Mesenchymal stem cell (in vitro differentiated cells and primary cell): Measurements from ENCODE around the gene KCNA1. TPM values are rescaled to one million over a fixed set of nuclear protein-coding genes. Genes with fewer than 3 reads are reported as not detected.
A peak's percentile ranks its signal among the peaks of the same experiment; 100 is the strongest.

Experiments
- DNase-seq: peaks from one replicate; pipeline ENCODE4 v3.0.0-alpha.2; 2013
- H2AFZ ChIP-seq: one replicate; pipeline ENCODE4 v1.6.1; 2013; ENCODE audit warnings: low read depth, mild to moderate bottlenecking, control low read depth, inconsistent platforms, low read length, moderate library complexity
- H2AK5ac ChIP-seq: 2 replicates; pipeline ENCODE4 v1.6.1; 2013; ENCODE audit warnings: low read length, moderate library complexity, mild to moderate bottlenecking, inconsistent platforms; ENCODE audit not compliant: severe bottlenecking
- H2BK120ac ChIP-seq: one replicate; pipeline ENCODE4 v1.6.1; 2013; ENCODE audit warnings: low read depth, mild to moderate bottlenecking, inconsistent platforms, low read length, moderate library complexity
- H2BK12ac ChIP-seq, 2 experiments: one replicate each; pipeline ENCODE4 v1.6.1; 2013; ENCODE audit warnings: inconsistent platforms in 2 of 2, low read length in 2 of 2, mild to moderate bottlenecking in 2 of 2, moderate library complexity in 2 of 2, control low read depth in 1 of 2
- H2BK15ac ChIP-seq: one replicate; pipeline ENCODE4 v1.6.1; 2013; ENCODE audit warnings: mild to moderate bottlenecking, low read depth, inconsistent platforms; ENCODE audit not compliant: poor library complexity, severe bottlenecking
- H2BK5ac ChIP-seq: 2 replicates; pipeline ENCODE4 v1.6.1; 2013; ENCODE audit warnings: low read depth, mild to moderate bottlenecking, low read length, control low read depth, inconsistent platforms; ENCODE audit not compliant: poor library complexity, severe bottlenecking
- H3K14ac ChIP-seq, 2 experiments: one replicate each; pipeline ENCODE4 v1.6.1; 2013; ENCODE audit warnings: inconsistent platforms in 2 of 2, low read length in 2 of 2, control low read depth in 1 of 2, mild to moderate bottlenecking in 1 of 2, moderate library complexity in 1 of 2
- H3K18ac ChIP-seq, 2 experiments: one replicate each; pipeline ENCODE4 v1.6.1; 2013; ENCODE audit warnings: inconsistent platforms in 2 of 2, low read length in 2 of 2, control low read depth in 1 of 2, low read depth in 1 of 2, mild to moderate bottlenecking in 1 of 2
- H3K23ac ChIP-seq, 2 experiments: one replicate each; pipeline ENCODE4 v1.6.1; 2013; ENCODE audit warnings: inconsistent platforms in 2 of 2, low read length in 2 of 2, mild to moderate bottlenecking in 2 of 2, moderate library complexity in 2 of 2, control low read depth in 1 of 2
- H3K27ac ChIP-seq: 2 replicates; pipeline ENCODE4 v1.5.1; 2013; ENCODE audit warnings: mild to moderate bottlenecking, moderate library complexity, low read length, control low read depth, inconsistent platforms; ENCODE audit not compliant: poor library complexity, severe bottlenecking
- H3K27me3 ChIP-seq, 2 experiments: 2 replicates each; pipeline versions ENCODE4 v1.6.1 to v1.7.0; 2013; ENCODE audit warnings: low read length in 2 of 2, mild to moderate bottlenecking in 2 of 2, moderate library complexity in 2 of 2, control low read depth in 1 of 2, inconsistent platforms in 1 of 2; ENCODE audit not compliant: control insufficient read depth in 1 of 2, insufficient read depth in 1 of 2
- H3K36me3 ChIP-seq, 2 experiments: 2 replicates each; pipeline versions ENCODE4 v1.6.1 to v1.7.0; 2013; ENCODE audit warnings: low read length in 2 of 2, control low read depth in 1 of 2, inconsistent platforms in 1 of 2, low read depth in 1 of 2, mild to moderate bottlenecking in 1 of 2; ENCODE audit not compliant: insufficient read depth in 2 of 2, control insufficient read depth in 1 of 2
- H3K4ac ChIP-seq, 2 experiments: one replicate each; pipeline ENCODE4 v1.6.1; 2013; ENCODE audit warnings: inconsistent platforms in 2 of 2, low read length in 2 of 2, mild to moderate bottlenecking in 2 of 2, moderate library complexity in 2 of 2, control low read depth in 1 of 2, low read depth in 1 of 2
- H3K4me1 ChIP-seq: 2 replicates; pipeline ENCODE4 v1.6.1; 2013; ENCODE audit warnings: low read depth, low read length, control low read depth; ENCODE audit not compliant: control insufficient read depth, insufficient read depth
- H3K4me2 ChIP-seq: 2 replicates; pipeline ENCODE4 v1.6.1; 2013; ENCODE audit warnings: low read length, mild to moderate bottlenecking, inconsistent platforms; ENCODE audit not compliant: poor library complexity, severe bottlenecking
- H3K4me3 ChIP-seq, 2 experiments: 2 replicates each; pipeline versions ENCODE4 v1.5.1 to v1.7.0; 2013; ENCODE audit warnings: low read length in 2 of 2, mild to moderate bottlenecking in 2 of 2, control low read depth in 1 of 2, low read depth in 1 of 2; ENCODE audit not compliant: insufficient read depth in 1 of 2
- H3K79me1 ChIP-seq: replicated peaks from 2 replicates; pipeline ENCODE4 v1.6.1; 2013; ENCODE audit warnings: mild to moderate bottlenecking, control low read depth, low read length, inconsistent platforms; ENCODE audit not compliant: poor library complexity, severe bottlenecking
- H3K9ac ChIP-seq: 2 replicates; pipeline ENCODE4 v1.7.0; 2013; ENCODE audit warnings: mild to moderate bottlenecking, low read length, moderate library complexity
- H3K9me3 ChIP-seq: 2 replicates; pipeline ENCODE4 v1.7.0; 2013; ENCODE audit warnings: mild to moderate bottlenecking, low read length; ENCODE audit not compliant: control insufficient read depth
- H4K8ac ChIP-seq: one replicate; pipeline ENCODE4 v1.6.1; 2013; ENCODE audit warnings: inconsistent platforms, mild to moderate bottlenecking, low read length, moderate library complexity
- H4K91ac ChIP-seq: one replicate; pipeline ENCODE4 v1.6.1; 2013; ENCODE audit warnings: mild to moderate bottlenecking, low read length, inconsistent platforms
- WGBS: methylation state at CpG from one replicate; pipeline ENCODE4 v1.1.7; 2013; ENCODE audit warnings: mixed read lengths; 5-methylcytosine and 5-hydroxymethylcytosine counted together
- polyA plus RNA-seq, 2 experiments: library from polyadenylated mRNA; stranded (reverse); fragments of 200-250 nt; gene quantifications; one replicate each; pipeline ENCODE4 v1.2.3, GENCODE V29; 2013

The KCNA1 gene
- under 0.01 TPM for polyA plus RNA-seq (2013, experiment 1 of 2)
- not detected for polyA plus RNA-seq (2013, experiment 2 of 2)

GRCh38 chr12:4909734-4910501 lies at the start of gene KCNA1:
TSS of gene KCNA1 (plus strand) at chr12:4909905. CDS start at chr12:4911379, 1,474 bp downstream.
- no peak for DNase-seq
- no peaks in the 10 kb centered on the region for H3K79me1 ChIP-seq
- no peak within 1 kb of the TSS for H3K18ac ChIP-seq
- no peak within 1 kb of the TSS for H2AFZ ChIP-seq
- H3K4ac ChIP-seq: no peak within 1 kb of the TSS
- H3K27me3 ChIP-seq: peaks cover 34 to 75% of the 10 kb centered on the region in 2 experiments
- peak within 1 kb of the TSS; percentile 14 to 83 for H3K4me3 ChIP-seq
- no peak within 1 kb of the TSS for H2BK12ac ChIP-seq
- H4K8ac ChIP-seq: no peak within 1 kb of the TSS
- H2BK120ac ChIP-seq: no peak within 1 kb of the TSS
- no peaks in the 10 kb centered on the region for H3K36me3 ChIP-seq
- peak within 1 kb of the TSS; percentile 67 for H3K9ac ChIP-seq
- under 1% methylated on average over 66 of the region's 67 CpGs for WGBS
- peak within 1 kb of the TSS in 1 of 2 experiments; percentile 86 for H3K23ac ChIP-seq
- H3K9me3 ChIP-seq: peaks cover 3% of the 10 kb centered on the region
- H2BK5ac ChIP-seq: no peak within 1 kb of the TSS
- H2AK5ac ChIP-seq: no peak within 1 kb of the TSS
- H2BK15ac ChIP-seq: no peak within 1 kb of the TSS
- no peak within 1 kb of the TSS for H3K27ac ChIP-seq
- H4K91ac ChIP-seq: peak within 1 kb of the TSS; percentile 22
- H3K14ac ChIP-seq: no peak within 1 kb of the TSS
- peaks cover 16% of the 10 kb centered on the region for H3K4me1 ChIP-seq
- H3K4me2 ChIP-seq: peak within 1 kb of the TSS; percentile 56

GRCh38 chr12:4860741-4861140 lies 49.0 kb upstream of the KCNA1 start:
- H3K79me1 ChIP-seq: no peaks in the 10 kb centered on the region
- peaks cover 52 to 68% of the 10 kb centered on the region in 2 experiments for H3K27me3 ChIP-seq
- H3K4me3 ChIP-seq: no peak overlapping the region
- WGBS: 78% methylated on average over 6 of the region's 6 CpGs
- H2BK120ac ChIP-seq: no peak overlapping the region
- H3K27ac ChIP-seq: no peak overlapping the region
- no peak overlapping the region for H3K14ac ChIP-seq
- no peak overlapping the region for H2AK5ac ChIP-seq
- no peak for DNase-seq
- no peaks in the 10 kb centered on the region for H3K36me3 ChIP-seq
- H2BK12ac ChIP-seq: no peak overlapping the region
- H3K4me2 ChIP-seq: no peak overlapping the region
- no peak overlapping the region for H3K18ac ChIP-seq
- no peaks in the 10 kb centered on the region for H3K9me3 ChIP-seq
- no peak overlapping the region for H2BK15ac ChIP-seq
- H3K23ac ChIP-seq: no peak overlapping the region
- no peak overlapping the region for H2BK5ac ChIP-seq
- H3K4ac ChIP-seq: no peak overlapping the region
- peaks cover 1% of the 10 kb centered on the region for H3K4me1 ChIP-seq
- no peak overlapping the region for H4K8ac ChIP-seq
- no peak overlapping the region for H4K91ac ChIP-seq
- no peak overlapping the region for H2AFZ ChIP-seq
- no peak overlapping the region for H3K9ac ChIP-seq

- WGBS: 92% methylated on average over 2 of the region's 2 CpGs
- Histone ChIP-seq H3K4me3 (no peak overlapping the region), H4K8ac (no peak overlapping the region), H4K91ac (no peak overlapping the region), H3K27ac (no peak overlapping the region), H3K36me3 (no peaks in the 10 kb centered on the region), H3K9ac (no peak overlapping the region), H3K79me1 (no peaks in the 10 kb centered on the region), H3K4ac (no peak overlapping the region), H2BK15ac (no peak overlapping the region), H2AK5ac (no peak overlapping the region), H3K27me3 (peaks cover 46 to 71% of the 10 kb centered on the region in 2 experiments), H3K9me3 (no peaks in the 10 kb centered on the region), H3K4me1 (peaks cover 1% of the 10 kb centered on the region), H2BK12ac (no peak overlapping the region), H2AFZ (no peak overlapping the region), H3K4me2 (no peak overlapping the region), H3K23ac (no peak overlapping the region), H2BK5ac (no peak overlapping the region), H2BK120ac (no peak overlapping the region), H3K14ac (no peak overlapping the region), H3K18ac (no peak overlapping the region)
- DNase-seq: no peak
Measured at GRCh38 chr12:4862809-4863208, 46.9 kb upstream of the KCNA1 start.

GRCh38 chr12:4864575-4864974 lies 45.1 kb upstream of the KCNA1 start:
- Histone ChIP-seq H3K23ac (no peak overlapping the region), H3K14ac (no peak overlapping the region), H2BK15ac (no peak overlapping the region), H3K4me3 (no peak overlapping the region), H3K4me1 (no peaks in the 10 kb centered on the region), H3K18ac (no peak overlapping the region), H3K27me3 (peaks cover 34 to 70% of the 10 kb centered on the region in 2 experiments), H3K27ac (no peak overlapping the region), H3K9ac (no peak overlapping the region), H4K91ac (no peak overlapping the region), H2BK12ac (no peak overlapping the region), H4K8ac (no peak overlapping the region), H3K9me3 (no peaks in the 10 kb centered on the region), H2AFZ (no peak overlapping the region), H2BK5ac (no peak overlapping the region), H3K36me3 (no peaks in the 10 kb centered on the region), H3K79me1 (no peaks in the 10 kb centered on the region), H3K4me2 (no peak overlapping the region), H2BK120ac (no peak overlapping the region), H3K4ac (no peak overlapping the region), H2AK5ac (no peak overlapping the region)
- 91% methylated on average over 9 of the region's 9 CpGs for WGBS
- no peak for DNase-seq
